Endothelial cell of umbilical vein (primary cell): ENCODE measurements around the gene AGBL5. TPM values are rescaled to one million over a fixed set of nuclear protein-coding genes. Genes with fewer than 3 reads are reported as not detected.

Experiments
- BruUV-seq: library from RNA; stranded (reverse); fragments of 400-500 nt; replicated peaks from 2 replicates; lab custom pipeline; 2021; lab: Mats Ljungman, UMichigan
- CTCF ChIA-PET: fragments of 300-600, 350-600 bp; sonication (Branson Sonifier 250); formaldehyde crosslinking; loops from one replicate; lab custom pipeline; 2021; ENCODE audit warnings: antibody characterized with exemption, inconsistent platforms; lab: Charles Lee
- POLR2A ChIA-PET: fragments of 300-600, 350-600 bp; sonication (Branson Sonifier 250); formaldehyde crosslinking; loops from one replicate; lab custom pipeline; 2021; ENCODE audit warnings: antibody characterized with exemption, inconsistent platforms; lab: Charles Lee
- DNase-seq: peaks from one replicate; pipeline ENCODE4 v3.0.0-alpha.2; 2011; ENCODE audit warnings: low read depth, low spot score
- FAIRE-seq: peaks from 2 replicates; lab custom pipeline; 2011; peaks lifted over from hg19 to GRCh38; lab: Jason Lieb, UNC
- H2AFZ ChIP-seq: 2 replicates; pipeline ENCODE4 v1.6.0; 2012; ENCODE audit warnings: low read depth, low read length, control low read depth, inconsistent platforms
- H3K27ac ChIP-seq: 2 replicates; pipeline ENCODE4 v1.5.1; 2011; ENCODE audit warnings: low read depth, mild to moderate bottlenecking, control low read depth, low read length, moderate library complexity; ENCODE audit not compliant: insufficient read depth
- H3K27me3 ChIP-seq, 2 experiments: 2 replicates each; pipeline versions ENCODE4 v1.6.0 to v1.6.1; 2011; ENCODE audit warnings: low read length in 2 of 2, mixed read lengths in 1 of 2; ENCODE audit not compliant: control insufficient read depth in 2 of 2, insufficient read depth in 2 of 2
- H3K36me3 ChIP-seq, 2 experiments: 2 replicates in 1 of 2; 3 replicates in 1 of 2; pipeline ENCODE4 v1.5.1; 2011; ENCODE audit warnings: low read length in 2 of 2, mild to moderate bottlenecking in 1 of 2, moderate library complexity in 1 of 2; ENCODE audit not compliant: control insufficient read depth in 2 of 2, insufficient read depth in 2 of 2; ENCODE audit errors: extremely low read depth in 1 of 2
- H3K4me1 ChIP-seq: 3 replicates; pipeline ENCODE4 v1.5.1; 2011; ENCODE audit warnings: mild to moderate bottlenecking, low read length; ENCODE audit not compliant: control insufficient read depth, insufficient read depth; ENCODE audit errors: extremely low read depth
- H3K4me2 ChIP-seq: 2 replicates; pipeline ENCODE4 v1.6.1; 2011; ENCODE audit warnings: low read length, control low read depth, mixed read lengths; ENCODE audit not compliant: insufficient read depth
- H3K4me3 ChIP-seq, 3 experiments: fragments of 200-600 bp in 1 of 3; sonication (generic), shearing (Covaris generic) in 1 of 3; replicated peaks in 1 of 3; 2 replicates each; pipeline ENCODE4 v1.5.1; 2011 to 2016; ENCODE audit warnings: control low read depth in 3 of 3, low read length in 3 of 3, mild to moderate bottlenecking in 2 of 3, inconsistent platforms in 1 of 3, low read depth in 1 of 3, moderate library complexity in 1 of 3; ENCODE audit not compliant: insufficient read depth in 1 of 3
- H3K79me2 ChIP-seq: 2 replicates; pipeline ENCODE4 v1.6.0; 2012; ENCODE audit warnings: low read length, inconsistent platforms; ENCODE audit not compliant: control insufficient read depth, insufficient read depth
- H3K9ac ChIP-seq: replicated peaks from 2 replicates; pipeline ENCODE3; 2011; ENCODE audit warnings: low read length, control low read depth; ENCODE audit not compliant: insufficient read depth; ENCODE audit errors: extremely low read depth
- H3K9me1 ChIP-seq: replicated peaks from 3 replicates; pipeline ENCODE4 v1.6.0; 2011; ENCODE audit warnings: mild to moderate bottlenecking, low read length; ENCODE audit not compliant: control insufficient read depth, insufficient read depth; ENCODE audit errors: extremely low read depth
- H3K9me3 ChIP-seq: replicated peaks from 2 replicates; pipeline ENCODE4 v1.5.1; 2012; ENCODE audit warnings: low read length, inconsistent platforms; ENCODE audit not compliant: control insufficient read depth, insufficient read depth
- H4K20me1 ChIP-seq: replicated peaks from 2 replicates; pipeline ENCODE3; 2011; ENCODE audit warnings: mild to moderate bottlenecking, low read length; ENCODE audit not compliant: control insufficient read depth, insufficient read depth; ENCODE audit errors: extremely low read depth
- EZH2 ChIP-seq: IDR thresholded peaks from 2 replicates; pipeline ENCODE4 v1.6.1; 2012; ENCODE audit warnings: borderline replicate concordance, low read depth, mild to moderate bottlenecking, moderate library complexity, low read length, inconsistent platforms; ENCODE audit not compliant: severe bottlenecking
- FOS ChIP-seq: IDR thresholded peaks from 2 replicates; pipeline ENCODE4 v1.6.1; 2011; ENCODE audit warnings: mild to moderate bottlenecking, low read length, moderate library complexity, borderline replicate concordance; ENCODE audit not compliant: insufficient read depth
- GATA2 ChIP-seq: IDR thresholded peaks from 2 replicates; pipeline ENCODE4 v1.7.0; 2011; ENCODE audit warnings: low read depth, mild to moderate bottlenecking, moderate library complexity, mixed read lengths, low read length; ENCODE audit not compliant: insufficient read length, insufficient read depth
- JUN ChIP-seq: IDR thresholded peaks from 2 replicates; pipeline ENCODE4 v1.6.1; 2011; ENCODE audit warnings: borderline replicate concordance, low read depth; ENCODE audit not compliant: insufficient read length, insufficient read depth
- MYC ChIP-seq: IDR thresholded peaks from one replicate; pipeline ENCODE4 v1.6.1; 2011; ENCODE audit warnings: mild to moderate bottlenecking, low read depth, low read length
- dilution Hi-C: fragments of 300-500 bp; cut with MboI; formaldehyde crosslinking; loops from one replicate; pipeline ENCODE4 v1.15.0; 2019; ENCODE audit warnings: low sequenced_read_pairs; ENCODE audit not compliant: extremely low pct_ligation_motif_present
- intact Hi-C: fragments of 100-400 bp; cut with micrococcal nuclease; formaldehyde crosslinking; loops from one replicate; pipeline ENCODE4 v1.10.0; 2022
- polyA plus RNA-seq, 4 experiments: library from polyadenylated mRNA; depleted of rRNA in 3 of 4; stranded (reverse) in 3 of 4; unstranded in 1 of 4; fragments of >200 nt; gene quantifications; 2 replicates each; pipeline versions ENCODE4 v1.2.1 to v1.2.3, GENCODE V29; 2011 to 2012; ENCODE audit warnings: missing spikeins in 1 of 4
- total RNA-seq: library from RNA; stranded (reverse); gene quantifications from 2 replicates; pipeline ENCODE4 v1.2.3, GENCODE V29; 2021
- TF ChIP-seq, protein P1 (sequence below): IDR thresholded peaks from 2 replicates; pipeline ENCODE4 v1.6.1; 2011; ENCODE audit not compliant: insufficient read depth, insufficient read length
- TF ChIP-seq, protein P2 (sequence below), 2 donors: IDR thresholded peaks; 1 replicate in 1 of 2; 2 replicates in 1 of 2; pipeline ENCODE4 v1.5.1; 2011; ENCODE audit warnings: low read length in 2 of 2, mild to moderate bottlenecking in 2 of 2, moderate library complexity in 2 of 2, control low read depth in 1 of 2, inconsistent platforms in 1 of 2, low read depth in 1 of 2; ENCODE audit not compliant: insufficient read depth in 1 of 2; ENCODE audit errors: extremely low read depth in 1 of 2

Gene AGBL5
- total and polyA plus RNA-seq, 2 donors (not counting 3 experiments of a cell fraction or from before 2014, with no cell fraction given): 28.2 to 41.9 TPM

DNA sequence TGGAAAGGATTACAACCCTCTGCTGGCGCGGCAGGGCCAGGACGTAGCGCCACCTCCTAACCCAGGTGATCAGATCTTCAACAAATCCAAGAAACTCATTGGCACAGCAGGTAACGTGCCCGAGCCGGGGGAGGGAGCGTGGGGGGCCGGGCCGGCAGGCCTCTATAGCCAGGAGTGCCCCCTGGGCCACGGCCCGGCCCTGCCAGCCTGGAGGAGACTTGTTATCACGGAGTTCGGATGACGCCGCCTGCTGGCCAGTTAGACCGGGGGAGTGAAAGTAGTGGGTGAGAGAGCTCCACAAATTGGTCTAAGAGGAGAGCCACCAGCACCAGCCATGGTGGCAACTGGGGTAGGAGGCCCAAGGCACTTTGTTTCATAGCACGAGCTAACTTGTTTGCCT, 27.3 kb upstream of the AGBL5 start:
- H4K20me1 ChIP-seq: no peaks in the 10 kb centered on the region
- CTCF ChIA-PET: interaction anchor here (0.9 to 2.7 kb wide), 6 partner anchors 27 to 178 kb away, joined by 3 to 19 read pairs (median 4); partner anchors contain the start of gene AGBL5
- no peak for DNase-seq
- no peaks in the 10 kb centered on the region for H3K27me3 ChIP-seq
- dilution Hi-C loops: no loop called here
- H3K9me1 ChIP-seq: no peaks in the 10 kb centered on the region
- H3K4me3 ChIP-seq: no peak overlapping the region
- peaks cover 0 to 10% of the 10 kb centered on the region in 2 experiments for H3K36me3 ChIP-seq
- POLR2A ChIA-PET: no interaction called here
- no peak for FAIRE-seq
- H2AFZ ChIP-seq: no peak overlapping the region
- H3K79me2 ChIP-seq: no peaks in the 10 kb centered on the region
- no peak overlapping the region for H3K9ac ChIP-seq
- H3K9me3 ChIP-seq: no peaks in the 10 kb centered on the region
- TF ChIP-seq, protein P1, sequence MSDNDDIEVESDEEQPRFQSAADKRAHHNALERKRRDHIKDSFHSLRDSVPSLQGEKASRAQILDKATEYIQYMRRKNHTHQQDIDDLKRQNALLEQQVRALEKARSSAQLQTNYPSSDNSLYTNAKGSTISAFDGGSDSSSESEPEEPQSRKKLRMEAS: no peak
- no peak for TF ChIP-seq JUN
- TF ChIP-seq, protein P2, sequence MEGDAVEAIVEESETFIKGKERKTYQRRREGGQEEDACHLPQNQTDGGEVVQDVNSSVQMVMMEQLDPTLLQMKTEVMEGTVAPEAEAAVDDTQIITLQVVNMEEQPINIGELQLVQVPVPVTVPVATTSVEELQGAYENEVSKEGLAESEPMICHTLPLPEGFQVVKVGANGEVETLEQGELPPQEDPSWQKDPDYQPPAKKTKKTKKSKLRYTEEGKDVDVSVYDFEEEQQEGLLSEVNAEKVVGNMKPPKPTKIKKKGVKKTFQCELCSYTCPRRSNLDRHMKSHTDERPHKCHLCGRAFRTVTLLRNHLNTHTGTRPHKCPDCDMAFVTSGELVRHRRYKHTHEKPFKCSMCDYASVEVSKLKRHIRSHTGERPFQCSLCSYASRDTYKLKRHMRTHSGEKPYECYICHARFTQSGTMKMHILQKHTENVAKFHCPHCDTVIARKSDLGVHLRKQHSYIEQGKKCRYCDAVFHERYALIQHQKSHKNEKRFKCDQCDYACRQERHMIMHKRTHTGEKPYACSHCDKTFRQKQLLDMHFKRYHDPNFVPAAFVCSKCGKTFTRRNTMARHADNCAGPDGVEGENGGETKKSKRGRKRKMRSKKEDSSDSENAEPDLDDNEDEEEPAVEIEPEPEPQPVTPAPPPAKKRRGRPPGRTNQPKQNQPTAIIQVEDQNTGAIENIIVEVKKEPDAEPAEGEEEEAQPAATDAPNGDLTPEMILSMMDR (IDR thresholded peaks at IDR 0.05; ENCODE audit: extremely low read depth in 1 of 2, insufficient read depth in 1 of 2, low read depth in 1 of 2, low read length in 2 of 2): no peak
- no peak for TF ChIP-seq MYC
- no peak for TF ChIP-seq GATA2
- TF ChIP-seq FOS: no peak
- no peak for TF ChIP-seq EZH2
- no peak overlapping the region for H3K27ac ChIP-seq
- H3K4me1 ChIP-seq: peaks cover 4% of the 10 kb centered on the region
- H3K4me2 ChIP-seq: no peak overlapping the region
- intact Hi-C loops: no loop called here
- BruUV-seq: no TSS peak
